ENCODE measurements around the gene RPL4. TPM values are rescaled to one million over a fixed set of nuclear protein-coding genes. Genes with fewer than 3 reads are reported as not detected.
"Not testable (repeated sequence)": the region's sequence is repeated elsewhere in the genome, so short reads cannot be mapped to it uniquely, and the experiment has no call there.

RPL4 gene
- 2,913 TPM for total RNA-seq

GRCh38 chr15:66504563-66505429, at the start of gene RPL4, which contains the start of gene ZWILCH:
Gene RPL4, minus strand, starts transcription at chr15:66504855. Its CDS starts 65 bp downstream, at chr15:66504790.
Gene ZWILCH, plus strand, starts transcription at chr15:66505326. Its CDS starts 13 bp downstream, at chr15:66505339.
- peak; percentile 43 for DNase-seq

GRCh38 chr15:66545255-66545654, 40.6 kb upstream of the RPL4 start:
- DNase-seq = no peak

- no peak for DNase-seq
These were observed 38.2 kb upstream of the RPL4 start for GRCh38 chr15:66542896-66543295.

DNA sequence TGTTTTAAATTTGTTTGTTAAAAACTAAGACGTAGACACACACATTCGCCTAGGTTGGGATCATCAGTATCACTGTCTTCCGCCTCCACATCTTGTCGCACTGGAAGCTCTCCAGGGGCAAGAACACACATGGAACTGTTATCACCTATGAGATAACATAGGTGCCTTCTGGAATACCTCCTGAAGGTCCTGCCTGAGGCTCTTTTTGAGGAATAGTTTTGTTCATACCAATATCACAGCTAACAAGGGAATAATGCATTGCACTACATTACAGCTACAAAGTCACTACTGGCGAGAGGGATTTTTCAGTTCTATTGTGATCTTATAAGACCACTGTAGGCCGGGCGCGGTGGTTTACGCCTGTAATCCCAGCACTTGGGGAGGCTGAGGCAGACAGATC, 30.4 kb upstream of the RPL4 start:
- no peak for DNase-seq

DNA sequence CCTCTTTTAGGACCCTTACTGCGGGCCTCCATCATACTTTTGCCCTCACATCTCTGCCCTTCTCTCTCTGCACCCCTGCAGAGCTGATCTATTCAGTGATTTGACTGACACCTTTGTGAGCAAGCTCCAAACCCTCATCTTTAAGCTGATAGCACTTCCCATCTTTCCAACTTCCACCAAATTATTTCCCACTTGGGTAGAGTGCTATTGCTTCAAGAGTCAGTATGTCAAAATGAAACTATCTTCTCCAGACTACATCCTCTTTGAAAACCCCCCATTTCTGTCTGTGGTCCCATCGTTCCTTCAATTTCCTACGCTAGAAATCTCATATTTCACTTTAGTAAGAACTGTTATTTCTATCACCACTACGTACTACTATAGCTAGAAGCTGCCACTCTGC, 20.2 kb upstream of the RPL4 start:
- no peak for DNase-seq

GRCh38 chr15:66523926-66524325, 19.3 kb upstream of the RPL4 start:
- DNase-seq = no peak

- DNase-seq = no peak
These were observed 11.3 kb upstream of the RPL4 start for GRCh38 chr15:66515901-66516322.

DNA sequence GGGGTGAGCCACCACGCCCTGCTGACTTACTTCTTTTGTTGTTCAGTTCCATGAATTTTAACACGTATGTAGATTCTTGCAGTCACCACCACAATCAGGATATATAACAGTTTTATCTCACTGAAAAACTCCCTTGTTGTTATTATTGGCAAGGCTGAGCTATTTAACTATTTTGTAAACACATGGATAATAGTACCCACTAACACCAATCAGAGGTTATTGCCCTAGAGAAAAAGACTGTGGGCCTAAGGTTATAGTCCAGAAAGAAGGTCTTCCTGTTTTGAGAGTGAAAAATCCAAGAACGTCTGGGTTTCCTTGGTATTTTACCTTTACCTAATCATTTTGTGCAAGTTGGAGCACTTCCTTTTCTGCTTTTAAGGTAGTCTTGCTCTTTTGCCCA, 9.9 kb upstream of the RPL4 start:
- no peak for DNase-seq

DNA sequence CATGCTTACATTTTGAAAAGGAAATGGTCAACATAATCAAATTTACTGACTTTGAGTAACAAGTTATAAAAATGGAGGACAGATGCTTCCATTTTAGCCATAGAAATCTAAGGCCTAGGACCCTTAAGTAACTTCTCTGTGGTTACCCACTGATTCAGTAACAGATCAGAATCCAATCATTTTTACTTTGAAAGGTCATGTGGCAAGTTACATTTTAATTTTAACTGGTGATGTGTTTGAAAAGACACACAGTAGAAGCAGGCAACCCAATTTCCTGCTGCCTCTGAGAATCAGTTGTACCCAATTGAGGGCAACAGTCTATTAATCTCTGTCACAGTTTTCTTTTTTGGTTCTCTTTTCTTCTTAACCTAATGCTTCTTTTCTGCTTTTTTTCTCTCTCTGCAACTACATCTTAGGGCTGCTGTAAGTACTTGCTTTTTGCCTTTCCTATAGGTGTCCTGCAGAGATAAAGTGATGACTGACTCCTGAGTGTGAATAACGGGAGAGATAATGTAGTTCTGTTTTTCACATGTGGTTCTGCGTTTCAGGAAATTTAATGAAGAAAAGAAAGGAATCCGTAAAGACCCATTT, 3.7 kb upstream of the RPL4 start:
- no peak for DNase-seq

GRCh38 chr15:66505818-66506217, 1.2 kb upstream of the RPL4 start:
- no peak for DNase-seq

GRCh38 chr15:66505430-66505811, 766 bp upstream of the RPL4 start:
- DNase-seq = no peak

- no peak for DNase-seq
These were observed 684 bp downstream of the RPL4 start for GRCh38 chr15:66503780-66504562.

GRCh38 chr15:66503041-66503648, 1.5 kb downstream of the RPL4 start:
- not testable (repeated sequence) for DNase-seq

- no peak for DNase-seq
These were observed 2.2 kb downstream of the RPL4 start for GRCh38 chr15:66502491-66502890.

DNA sequence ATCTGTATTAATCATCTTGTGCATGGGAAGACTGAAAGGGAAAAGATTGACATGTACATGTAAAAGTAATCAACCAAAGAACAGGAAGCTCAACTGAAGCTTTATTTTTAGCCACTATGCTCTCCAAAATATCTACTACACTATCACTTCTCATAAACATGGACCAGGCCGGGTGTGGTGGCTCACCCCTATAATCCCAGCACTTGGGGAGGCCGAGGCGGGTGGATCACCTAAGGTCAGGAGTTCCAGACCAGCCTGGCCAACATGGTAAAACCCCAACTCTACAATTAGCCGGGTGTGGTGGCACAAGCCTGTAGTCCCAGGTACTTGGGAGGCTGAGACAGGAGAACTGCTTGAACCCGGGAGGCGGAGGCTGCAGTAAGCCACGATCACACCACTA, 4.3 kb downstream of the RPL4 start:
- not testable (repeated sequence) for DNase-seq

DNA sequence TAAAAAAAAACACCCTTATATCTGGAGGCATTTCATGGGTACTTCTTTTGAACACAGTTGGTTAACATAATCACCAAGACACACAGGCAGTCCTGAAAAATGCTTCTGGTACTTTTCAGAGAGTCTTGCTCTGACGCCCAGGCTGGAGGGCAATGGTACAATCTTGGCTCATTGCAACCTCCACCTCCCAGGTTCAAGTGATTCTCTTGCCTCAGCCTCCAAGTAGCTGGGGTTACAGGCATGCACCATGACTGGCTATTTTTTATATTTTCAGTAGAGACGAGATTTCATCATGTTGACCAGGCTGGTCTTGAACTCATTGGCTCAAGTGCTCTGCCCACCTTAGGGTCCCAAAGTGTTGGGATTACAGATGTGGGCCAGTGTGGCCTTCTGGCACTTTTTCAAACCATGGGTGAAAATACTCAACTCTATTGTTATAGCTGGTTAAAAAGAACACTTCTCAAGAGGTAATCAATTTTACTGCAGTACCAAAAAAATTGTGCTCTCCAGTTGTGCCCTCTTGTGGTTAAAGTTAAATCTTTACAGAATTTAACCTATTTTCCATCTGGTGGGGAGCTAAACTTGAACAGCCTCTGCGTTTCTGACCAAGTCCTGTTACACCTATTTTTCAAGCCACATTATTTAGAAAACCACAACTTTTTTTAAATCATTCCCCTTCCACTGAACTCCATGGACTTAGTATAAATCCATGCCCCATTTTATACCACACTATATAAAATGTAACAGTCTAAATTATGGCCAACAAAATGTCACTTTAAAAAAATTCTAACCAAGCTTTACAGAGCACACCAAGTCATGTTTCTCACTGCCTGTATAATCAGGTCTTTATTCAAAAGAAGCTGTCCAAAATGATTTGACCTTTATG, 5.9 kb downstream of the RPL4 start:
- no peak for DNase-seq

DNA sequence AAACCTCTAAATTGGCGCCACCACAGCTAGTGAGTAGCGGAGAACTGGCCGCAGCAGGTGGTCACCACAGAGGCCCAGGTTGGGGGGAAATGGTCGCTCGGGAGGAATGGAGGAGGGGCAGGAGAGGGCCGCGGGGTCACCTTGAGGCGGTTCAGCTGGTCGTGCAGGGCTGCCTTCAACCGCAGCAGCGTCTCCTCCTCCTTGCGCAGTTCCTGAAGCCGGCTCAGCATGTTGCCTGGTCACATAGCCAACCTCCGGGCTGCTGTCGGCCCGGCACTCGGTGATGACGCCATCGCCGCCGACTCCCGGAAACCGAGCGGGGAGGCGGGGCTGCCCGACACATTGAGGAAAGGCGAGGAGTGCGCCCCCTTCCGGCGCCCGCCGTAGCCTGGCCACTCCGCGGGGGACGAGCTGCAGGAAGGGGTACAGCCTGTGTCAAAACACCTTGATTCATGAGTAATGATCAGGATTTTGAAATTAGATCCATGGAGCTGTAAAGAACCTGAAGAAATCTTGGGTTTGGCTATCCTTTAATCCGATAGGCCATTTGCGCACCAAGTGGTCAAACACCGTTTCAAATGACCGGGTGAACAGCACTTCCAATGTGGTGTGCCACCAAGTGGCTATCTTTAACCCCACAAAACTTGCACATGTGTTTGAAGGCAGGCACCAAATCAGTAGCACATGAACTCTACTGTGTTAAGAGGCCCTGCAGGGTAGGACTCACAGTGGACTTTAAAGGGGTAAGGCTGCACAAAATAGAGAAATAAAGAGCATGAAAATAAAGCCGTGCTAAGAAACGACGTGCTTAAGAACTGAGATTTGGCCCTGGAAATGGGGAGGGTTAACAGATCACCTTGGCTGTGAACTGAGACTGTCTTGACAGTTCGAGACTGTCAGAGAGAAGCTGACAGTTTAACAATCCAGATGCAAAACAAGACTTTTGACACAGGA, 6.9 kb downstream of the RPL4 start, which contains the start of gene SNAPC5:
SNAPC5 (minus strand) TSS at position 261 of the 954 bp plus-strand sequence; CDS start at position 230, 31 bp downstream.
- peak; percentile 91 for DNase-seq

DNA sequence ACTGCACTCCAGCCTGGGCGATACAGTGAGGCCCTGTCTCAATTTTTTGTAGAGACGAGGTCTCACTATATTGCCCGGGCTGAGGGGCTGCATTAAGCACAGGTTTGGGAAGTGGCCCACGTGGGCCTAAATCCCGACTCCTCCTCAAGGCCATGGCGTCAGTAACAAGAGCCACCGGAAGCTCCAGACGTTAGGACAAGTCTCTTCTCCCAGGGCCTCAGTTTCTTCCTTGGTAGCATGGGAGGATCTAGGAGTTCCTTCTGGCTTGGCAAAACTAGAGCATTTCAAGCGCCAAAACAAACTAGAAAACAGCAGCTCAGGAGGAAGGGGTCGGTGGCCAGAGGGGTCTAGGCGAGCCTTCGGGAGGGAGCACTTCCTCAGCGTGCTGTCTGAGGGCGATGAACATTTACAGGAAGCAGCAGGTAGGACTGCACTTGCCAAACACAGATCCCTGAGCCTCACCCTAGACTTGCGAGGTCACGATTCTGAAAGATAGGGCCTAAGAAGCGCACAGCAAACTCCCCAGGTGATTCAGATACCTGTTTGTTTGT, 7.6 kb downstream of the RPL4 start:
- no peak for DNase-seq

DNA sequence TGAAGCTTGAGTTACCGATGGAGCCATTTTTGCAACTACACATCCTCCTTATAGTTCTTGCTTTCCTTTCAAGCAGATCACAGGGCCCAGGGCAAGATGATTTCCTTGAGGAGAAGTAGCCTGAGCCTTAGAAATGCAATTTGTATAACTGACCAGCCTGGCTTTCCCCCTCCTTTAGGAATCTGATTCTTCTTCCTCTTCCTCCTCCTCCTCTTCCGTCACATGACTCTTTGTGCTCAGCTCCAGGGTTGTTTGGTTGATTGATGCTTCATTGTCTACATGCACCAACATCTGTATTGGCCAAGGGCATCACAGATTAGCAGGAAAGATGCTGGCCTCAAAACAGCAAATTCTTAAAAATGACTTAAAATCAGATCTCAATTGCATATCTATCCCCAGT, 10.4 kb downstream of the RPL4 start:
- no peak for DNase-seq

GRCh38 chr15:66491846-66492245, 12.8 kb downstream of the RPL4 start:
- DNase-seq = no peak

Data from occipital lobe (tissue), 2 donors.